Stimulated activated CD8-positive, alpha-beta memory T cell treated with anti-CD3 and anti-CD28 coated beads, Interleukin-4, amount 100 ng/mL, for 48 hours (primary cell): ENCODE measurements around the gene KIF6.

Source experiments
- DNase-seq: peaks from one replicate; pipeline ENCODE4 v3.0.0-alpha.2; 2020

The KIF6 gene

DNA sequence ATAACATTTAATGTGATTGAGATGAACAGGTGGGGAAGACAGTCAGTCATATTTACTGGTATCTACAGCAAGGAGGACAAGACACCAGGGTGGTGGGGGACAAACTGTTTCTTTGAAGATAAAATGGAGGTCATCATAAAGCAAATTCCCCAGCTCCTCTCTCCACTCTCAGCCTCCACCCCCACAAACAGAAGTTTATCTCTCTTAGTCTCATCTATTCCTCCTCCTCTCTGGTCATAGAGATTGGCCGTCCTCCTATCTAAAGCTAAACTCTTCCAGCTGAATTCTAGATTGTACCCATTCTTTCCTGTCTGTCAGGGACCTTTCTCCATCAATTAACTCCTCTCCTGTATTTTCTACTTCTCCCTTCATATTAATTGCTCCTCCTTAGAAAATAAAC lies 71.1 kb downstream of the KIF6 start:
- DNase-seq, result no peak

DNA sequence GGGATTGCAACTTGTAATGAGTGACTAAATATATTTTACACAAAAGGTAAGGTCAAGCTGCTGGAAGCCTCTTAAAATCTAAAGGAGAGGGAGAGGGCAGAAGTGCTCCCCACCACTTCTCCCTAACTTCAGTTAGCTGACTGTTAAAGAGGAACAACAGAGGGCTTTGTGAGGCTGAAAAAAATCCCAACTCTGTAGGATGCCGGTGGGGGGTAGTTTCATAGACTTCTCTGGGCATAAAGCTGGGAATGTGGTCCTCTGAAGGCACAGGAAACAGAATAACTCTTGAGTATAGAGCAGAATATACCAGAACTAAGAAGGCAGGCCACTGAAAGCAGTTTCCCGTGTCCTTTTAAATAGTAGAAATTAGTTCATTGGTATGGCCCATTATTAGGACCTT lies 71.6 kb downstream of the KIF6 start:
- DNase-seq, result no peak

DNA sequence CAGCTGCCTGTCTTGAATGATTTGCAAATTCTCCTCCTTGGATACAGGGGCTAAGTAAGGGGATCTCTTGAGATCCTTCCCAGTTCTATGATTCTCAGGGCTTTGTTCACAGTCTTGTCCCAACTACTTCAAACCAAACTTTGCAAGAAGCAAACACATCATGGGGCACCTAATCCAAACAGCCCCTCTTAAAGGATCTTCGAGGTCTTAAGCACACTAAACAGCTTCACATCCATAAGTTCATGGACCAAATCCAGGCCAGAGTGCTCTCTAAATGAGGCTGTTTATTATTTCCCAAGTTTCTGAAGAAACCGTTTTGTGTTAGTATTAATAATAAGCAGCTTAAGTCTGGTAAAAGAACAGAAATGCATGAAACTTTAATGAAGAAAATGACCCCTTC lies 75.2 kb downstream of the KIF6 start:
- no peak for DNase-seq

DNA sequence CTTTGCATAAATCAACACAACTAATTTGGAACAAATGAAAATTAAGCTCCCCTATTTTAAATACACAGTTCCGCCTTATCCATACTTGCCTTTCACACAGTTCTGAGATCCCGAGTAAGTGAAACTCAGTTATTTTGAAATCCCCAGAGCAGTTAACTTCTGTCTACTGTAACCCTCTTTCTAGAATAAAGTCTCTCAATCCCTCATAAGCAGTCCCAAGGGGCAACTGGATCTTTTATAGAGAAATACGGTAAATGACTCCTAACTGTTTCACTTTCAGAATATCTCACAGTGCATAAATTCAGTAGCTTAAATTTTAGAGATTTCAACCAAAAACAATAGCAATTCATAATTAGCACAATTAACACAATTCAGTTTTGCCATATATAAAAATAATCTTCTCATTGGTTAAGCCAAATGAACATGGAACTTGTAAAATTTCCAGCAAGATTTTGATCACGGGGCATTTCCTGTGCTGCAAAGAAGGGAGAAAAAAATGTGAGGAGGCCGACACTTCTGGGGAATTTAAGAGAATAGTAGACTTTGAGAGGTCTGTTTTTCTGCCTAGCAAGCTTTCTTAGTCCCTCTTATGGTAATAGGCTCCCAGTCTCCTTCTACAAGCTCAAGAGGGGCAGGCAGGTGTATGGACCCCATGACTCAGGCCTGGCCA lies 78.3 kb downstream of the KIF6 start:
- no peak for DNase-seq

DNA sequence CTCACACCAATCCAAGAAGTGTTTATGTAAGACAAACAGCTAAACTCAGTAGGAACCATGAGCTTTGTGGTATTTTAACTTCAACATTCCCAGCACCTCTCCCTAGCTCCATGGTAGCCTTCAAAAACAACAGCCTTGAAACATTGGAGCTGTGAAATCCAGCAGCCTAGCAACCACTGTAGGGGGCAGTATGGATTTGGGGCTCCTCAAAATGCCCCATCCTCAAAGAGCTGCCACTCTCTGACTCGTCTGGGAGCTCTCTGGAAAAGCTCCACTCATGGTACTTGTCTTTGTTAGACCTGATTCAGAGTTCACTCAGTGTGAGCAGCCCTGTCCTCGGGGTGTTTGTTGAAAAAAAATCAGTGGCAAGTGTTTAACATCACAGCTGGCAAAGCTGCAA lies 82.9 kb downstream of the KIF6 start:
- DNase-seq, result no peak

DNA sequence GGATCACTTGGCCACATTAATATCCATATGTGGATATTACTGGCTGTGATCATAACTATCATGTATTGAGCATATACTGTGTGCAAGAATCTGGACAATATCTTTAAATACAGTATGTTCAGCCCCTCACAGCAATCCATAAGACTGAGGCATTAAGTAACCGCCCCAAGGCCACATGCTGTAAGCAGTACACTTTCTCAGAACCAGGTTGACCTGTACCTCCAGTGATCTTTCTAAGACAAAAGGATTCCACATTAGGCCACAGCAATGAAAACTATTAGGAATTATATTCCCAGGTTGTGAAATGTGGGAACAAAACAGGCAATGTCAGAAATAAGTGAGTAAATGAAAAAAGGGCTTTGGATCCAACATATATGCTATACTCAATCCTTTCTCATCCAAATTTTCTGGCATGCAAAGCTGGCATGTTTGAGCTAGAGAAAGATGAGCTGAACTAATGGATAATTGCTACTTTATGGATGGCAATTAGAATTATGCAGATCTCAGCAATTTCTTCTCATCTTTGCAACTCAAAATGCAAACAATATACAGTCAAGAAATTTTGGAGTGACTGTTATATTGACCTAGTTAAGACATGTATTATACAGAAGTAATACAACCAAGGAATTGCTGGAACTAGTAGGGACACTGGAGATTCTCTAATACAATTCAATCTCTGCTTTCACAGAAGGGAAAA lies 86.9 kb downstream of the KIF6 start:
- no peak for DNase-seq

DNA sequence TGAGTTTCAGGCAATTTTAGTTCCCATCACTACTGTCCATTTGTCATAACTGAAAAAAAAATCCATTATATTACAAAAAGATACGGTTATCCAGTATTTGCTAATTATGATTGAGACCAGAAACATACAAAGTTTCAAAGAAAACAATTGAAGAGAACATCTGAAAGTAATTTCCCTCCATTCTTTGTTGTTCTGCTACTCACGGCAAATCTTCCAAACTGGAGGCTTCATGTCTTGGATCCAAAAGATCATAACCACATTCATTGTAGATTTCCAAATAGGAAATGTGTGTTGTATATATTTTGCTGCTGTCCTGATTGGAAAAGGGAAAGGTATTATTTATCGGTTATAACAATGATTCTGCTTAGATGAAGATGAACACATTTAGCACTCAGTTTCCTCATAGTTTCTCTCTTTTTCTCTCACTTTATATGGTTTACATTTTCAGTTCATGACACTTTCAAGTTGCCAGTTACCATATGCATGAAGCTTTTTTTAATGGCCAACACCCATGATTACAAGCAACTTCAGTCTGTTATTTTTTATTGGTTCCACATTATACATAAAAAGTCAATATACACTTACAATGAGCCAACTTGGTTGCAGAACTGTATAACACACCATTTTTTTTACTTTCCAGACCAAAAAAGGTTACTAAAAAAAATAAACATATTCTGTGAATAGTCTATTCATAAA lies 90.4 kb downstream of the KIF6 start:
- DNase-seq, result no peak

DNA sequence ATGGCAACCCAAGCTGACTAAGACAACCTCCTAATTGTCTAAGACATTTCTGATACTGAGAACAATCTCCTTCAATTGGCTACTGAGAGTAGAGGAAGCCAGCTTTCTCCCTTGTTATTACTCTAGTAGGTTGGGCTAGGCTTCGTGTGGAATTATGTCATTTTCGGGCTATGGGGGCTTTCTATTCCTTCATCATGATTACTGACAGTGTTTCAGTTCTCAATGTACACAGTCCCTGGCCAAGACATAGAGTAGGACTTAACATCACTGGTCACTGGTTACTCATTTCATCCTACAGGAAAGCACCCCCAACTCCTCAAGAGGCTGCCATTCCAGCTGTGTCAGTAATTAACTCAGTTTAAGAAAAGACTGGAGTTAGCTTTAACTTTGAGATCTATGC lies 100.0 kb downstream of the KIF6 start:
- DNase-seq, result no peak

DNA sequence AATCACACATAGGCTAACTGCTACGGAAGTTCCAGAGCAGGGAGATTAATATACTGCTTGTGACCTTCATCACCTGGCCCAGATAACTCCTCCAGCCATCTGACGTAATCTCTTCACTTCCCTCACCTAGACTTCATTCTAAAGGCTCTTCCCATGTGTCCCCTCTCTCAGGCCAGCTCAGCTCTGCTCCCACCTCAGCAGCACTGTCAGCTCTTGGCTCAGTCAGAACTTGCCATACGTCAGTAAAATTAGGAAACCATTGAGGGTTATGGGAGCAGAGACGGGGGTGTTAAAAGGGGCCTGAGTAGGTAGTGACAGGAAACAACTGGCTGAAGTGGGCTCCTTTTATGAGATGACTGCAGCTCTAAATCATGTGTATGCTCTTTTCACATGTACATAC lies 101.5 kb downstream of the KIF6 start:
- no peak for DNase-seq

DNA sequence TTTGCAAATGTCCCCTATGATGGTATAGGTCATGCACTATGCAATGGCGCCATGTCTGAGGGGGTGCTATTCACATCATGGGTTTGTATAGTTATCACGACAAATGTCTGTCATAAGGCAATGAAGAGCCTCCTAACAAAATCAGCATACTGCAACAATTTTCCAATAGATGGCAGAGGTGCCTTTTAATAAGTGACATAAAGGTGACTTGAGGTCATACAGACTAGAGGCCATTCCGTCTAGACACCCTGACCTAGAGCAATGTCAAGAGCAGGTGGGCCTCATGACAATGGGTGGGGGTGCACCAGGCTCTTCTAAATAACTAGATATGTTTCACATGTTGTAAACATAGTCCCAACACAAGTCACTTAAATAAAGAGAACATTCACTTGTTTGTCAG lies 107.7 kb downstream of the KIF6 start:
- no peak for DNase-seq

DNA sequence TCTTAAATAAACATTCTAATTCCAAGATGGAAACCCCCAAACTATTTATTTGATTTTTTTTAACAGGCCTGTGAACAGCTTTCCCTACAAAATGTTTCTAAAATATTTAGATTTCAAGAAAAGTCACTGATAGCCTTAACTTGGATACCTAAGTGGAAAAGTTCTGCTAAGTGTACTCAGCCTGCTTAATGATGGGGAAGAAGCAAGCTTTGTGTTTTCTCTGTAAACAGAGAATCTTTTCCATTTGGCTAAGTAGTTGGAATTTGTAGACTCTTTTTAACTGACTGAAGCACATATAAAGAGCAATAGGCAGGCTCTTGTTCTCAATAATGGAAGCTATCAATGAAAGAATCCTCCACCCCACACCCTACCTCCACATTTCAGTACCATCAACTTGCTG lies 108.2 kb downstream of the KIF6 start:
- no peak for DNase-seq

DNA sequence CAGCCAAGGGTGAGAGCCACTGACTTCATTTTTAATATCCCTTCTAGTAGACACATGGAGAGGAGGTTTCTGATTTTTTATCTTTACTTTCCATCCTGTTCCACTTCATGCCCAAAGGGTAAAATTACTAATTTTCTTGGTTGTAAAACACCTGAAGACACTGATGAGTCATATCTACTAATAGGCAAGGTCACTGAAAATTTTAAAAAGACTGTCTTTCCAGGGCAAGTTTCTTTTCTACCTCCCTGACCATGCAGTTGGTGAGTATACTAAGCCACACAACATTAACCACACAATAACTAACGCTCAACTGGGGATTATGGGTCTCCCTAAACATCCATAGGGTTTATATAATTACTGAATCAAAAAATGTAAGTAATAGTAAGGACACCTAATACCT lies 109.6 kb downstream of the KIF6 start:
- no peak for DNase-seq

DNA sequence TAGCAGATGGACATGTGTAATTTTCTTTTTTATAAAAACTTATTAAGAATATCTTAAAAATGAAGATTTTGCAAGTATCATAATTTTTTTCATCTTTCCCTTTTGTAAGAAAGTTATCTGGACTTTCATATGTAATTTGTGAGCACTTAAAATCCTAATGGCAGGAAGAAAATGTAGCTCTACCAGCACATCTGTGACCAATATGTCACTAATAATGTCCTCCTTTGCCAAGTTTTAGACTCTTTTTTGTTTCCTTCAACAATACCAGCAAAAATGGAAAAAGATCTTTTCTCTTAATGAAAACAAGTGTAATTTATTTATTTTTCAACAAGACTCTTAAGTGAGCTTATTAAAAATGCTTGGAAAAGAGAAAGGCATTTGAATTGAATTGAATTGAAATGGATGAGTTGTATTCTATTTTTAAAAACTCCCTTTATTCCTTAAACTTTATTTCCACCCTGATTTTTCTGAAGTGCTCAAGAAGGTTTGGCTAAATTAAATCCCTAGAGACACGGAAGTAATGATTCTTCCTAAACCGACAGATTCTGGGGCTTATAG lies 110.7 kb downstream of the KIF6 start:
- no peak for DNase-seq

DNA sequence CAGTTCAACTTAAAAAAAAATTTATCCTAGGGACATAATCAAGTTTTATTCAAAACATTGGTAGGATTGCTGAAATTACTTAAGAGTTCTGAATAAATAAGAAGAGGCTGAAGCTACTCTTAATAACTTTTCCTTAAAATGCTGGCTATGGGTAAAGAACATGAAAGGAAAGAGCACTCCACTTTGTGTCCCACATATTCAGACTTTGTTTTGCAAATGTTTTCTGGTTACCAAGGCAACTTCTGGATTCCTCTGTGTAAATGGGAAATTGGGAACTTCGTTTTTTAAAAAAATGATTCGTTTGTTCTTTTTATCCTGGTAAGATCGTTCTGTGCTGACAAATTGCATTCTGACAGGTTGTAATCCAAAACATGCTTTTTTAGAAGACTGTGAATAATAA lies 115.0 kb downstream of the KIF6 start:
- no peak for DNase-seq

DNA sequence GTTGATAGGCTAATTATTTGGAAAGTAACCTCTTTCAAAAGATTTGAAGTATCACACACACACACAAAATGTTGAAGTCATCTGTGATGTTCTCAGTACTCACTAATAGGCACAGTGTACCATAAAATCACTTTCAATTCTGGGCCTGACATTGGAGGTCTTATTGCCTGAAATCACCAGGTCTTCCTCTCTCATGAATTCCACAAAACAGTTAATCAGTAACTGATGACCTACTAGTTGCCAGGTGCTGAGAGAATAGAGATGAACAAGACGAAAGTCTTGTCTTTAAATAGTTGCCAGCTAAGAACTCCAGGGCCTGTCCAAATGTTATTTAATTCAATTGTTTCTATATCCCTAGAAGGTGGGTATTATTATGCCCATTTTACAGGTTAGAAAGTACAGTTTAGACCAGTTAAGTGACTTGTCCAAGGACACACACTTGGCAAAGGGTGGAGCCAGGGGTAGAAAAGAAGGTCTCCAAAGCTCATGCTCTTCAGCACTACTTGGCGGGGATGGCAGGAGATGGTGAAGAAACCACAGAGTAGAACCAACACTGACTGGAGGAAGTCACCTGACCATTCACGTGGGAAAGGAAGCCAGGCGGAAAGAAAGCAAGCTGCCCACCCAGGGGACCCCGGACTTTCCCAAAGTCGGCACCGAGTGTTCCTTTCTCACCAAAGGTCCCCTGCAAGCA lies 116.4 kb downstream of the KIF6 start:
- DNase-seq, result no peak

DNA sequence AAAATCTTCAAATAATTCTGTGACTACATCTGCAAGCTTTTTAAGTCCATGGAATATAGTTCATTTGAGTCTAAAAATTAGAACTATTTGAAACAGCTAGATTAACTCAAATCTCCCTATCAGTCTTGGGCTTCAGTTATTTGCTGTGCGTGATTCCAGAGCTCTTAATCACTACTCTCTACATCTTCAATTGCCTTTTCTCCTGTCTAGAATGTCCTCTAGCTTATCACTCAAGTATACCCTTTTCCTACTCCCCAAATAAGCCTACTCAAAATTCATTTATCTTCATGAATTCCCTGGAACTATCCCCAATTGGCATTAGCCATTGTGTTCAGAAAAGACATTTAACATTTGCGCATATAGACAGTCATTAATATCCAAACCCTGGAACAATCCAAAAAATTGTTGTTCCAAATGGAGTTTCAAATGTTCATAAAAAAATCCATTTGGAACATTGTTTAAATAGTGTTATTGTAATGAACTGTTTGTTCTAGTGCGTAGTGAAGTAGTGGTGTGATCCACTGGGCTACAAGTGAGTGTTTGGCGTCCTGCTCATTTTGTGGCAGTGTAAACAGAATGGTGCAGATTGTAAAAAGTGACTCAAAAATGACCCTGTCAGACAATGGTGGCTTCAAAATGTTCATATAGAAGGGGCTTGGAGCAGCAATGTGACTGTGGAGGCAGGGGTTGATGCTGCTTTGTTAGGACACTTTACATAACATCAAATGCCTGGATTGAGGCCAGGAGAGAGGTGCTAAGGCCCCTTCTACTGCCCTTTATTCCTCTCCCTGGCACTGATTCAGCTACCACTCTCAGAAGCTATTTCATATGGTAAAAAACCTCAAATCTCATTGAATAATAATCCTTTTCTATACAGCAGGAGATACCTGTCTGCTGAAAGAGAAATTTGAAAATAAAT lies 122.3 kb downstream of the KIF6 start:
- no peak for DNase-seq

DNA sequence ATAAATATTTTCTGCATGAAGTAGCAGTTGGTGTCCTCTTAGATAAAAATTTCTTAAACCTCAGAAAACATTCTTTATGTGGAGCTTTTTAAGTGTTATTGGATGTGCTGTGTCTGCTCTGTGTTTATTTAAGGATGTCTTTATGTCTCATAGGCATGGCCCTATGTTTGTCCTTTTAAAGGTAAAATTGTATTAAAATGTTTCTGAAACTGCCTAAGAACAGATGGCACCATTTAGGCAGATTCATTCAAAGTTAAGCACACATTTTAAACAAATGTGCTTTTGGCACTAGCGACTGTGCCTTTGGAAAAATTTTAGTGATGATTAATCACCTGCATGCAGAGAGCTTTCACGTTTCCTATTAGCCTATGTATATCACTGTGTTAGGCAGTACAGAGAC lies 125.2 kb downstream of the KIF6 start:
- no peak for DNase-seq

DNA sequence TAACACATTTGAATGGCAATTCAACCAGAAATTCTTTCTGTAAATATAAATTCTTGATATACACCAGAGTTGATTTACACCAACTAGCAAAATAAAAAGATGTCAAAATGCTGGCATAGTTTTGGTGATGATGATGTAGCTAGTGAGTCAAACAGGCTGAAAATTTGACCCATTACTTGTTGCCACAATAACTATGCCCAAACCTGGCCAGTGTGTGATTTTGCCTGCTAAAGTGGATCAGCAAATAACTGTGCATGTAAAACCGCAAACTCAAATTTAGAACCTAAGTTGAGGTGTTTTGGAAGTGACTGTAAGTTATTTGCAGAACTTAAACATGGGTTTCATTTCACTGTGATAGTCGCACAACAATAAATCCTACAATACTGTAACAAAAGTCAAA lies 125.9 kb downstream of the KIF6 start:
- no peak for DNase-seq

DNA sequence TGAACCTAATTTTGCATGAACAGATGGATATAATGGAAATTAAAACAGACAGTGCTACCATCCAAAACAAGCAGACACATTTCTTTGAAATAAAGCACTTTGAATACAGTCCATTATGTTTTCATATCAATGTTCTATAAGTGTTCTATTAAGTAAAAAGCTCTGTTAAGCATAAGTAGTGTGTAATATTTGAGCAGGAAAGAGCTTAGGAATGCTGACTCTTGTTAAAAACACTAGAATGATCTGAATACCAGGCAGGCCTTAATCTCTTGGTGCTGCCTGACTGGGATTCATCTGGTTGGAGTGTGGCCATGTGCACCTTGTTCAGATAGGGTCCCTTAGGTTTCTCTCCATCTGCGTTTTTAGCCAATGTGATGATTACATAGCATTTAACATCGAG lies 130.9 kb downstream of the KIF6 start:
- no peak for DNase-seq

DNA sequence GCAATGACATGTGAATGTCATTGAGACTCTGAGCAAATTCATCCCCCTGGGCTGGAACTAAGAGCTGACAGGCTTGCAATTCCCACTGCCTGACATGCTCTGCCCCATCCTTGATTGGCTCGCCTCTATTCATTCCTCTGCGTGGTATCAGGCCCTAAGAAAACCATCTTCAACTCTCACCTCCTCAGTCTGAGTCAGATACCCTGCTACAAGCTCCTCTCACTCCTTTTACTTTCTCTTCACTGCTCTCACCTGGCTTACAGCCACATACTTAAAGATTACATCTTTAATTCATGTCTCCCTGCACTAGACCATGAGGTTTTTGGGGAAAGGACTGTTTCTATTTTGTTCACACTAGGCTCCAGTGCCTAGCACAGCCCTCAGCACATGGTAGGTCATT lies 131.6 kb downstream of the KIF6 start:
- no peak for DNase-seq

DNA sequence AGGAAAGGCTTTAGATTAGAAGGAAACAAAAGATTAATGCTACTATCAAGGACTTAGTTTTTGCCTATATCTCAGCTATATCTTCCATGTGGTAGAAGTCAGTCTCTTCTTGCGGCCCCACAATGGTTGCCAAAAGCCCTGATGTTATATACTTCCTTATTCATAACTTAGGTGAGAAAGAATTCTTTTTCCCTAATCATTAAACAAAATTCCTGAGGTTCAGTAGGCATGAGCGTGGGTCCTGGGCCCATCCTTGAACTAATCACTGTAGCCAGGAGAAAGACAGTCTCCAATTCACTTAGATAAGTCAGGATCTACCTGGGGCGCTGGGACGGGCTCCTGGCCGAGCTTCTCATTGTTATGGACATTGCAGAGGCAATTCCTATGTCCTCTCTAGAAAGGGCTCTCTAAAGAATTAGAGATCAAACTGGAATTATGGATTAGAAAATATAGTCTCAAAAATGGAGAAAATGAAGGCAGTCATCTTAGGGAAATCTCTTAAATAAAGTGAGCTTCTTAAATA lies 134.3 kb downstream of the KIF6 start:
- no peak for DNase-seq

DNA sequence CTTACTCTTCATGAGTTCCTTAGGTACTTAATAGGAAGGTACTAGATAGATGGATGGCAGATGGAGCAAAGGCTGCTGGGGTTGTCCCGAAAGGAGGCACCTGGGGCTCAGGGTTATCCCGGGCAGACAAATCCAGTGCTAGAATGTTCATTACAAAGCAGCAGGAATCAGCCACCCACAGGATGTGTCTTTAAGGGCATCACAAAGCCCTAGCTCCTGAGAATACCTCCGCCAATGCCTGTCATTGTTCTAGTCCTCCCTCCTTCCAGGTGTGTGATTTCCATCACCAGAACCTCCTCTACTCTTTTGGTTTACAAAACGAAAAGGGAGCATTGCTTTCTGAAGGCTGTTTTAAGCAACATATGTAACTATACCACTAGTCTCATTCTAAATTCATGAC lies 138.1 kb downstream of the KIF6 start:
- DNase-seq, result no peak
